ENCODE data around the gene GRM8. TPM values are rescaled to one million over a fixed set of nuclear protein-coding genes. Genes with fewer than 3 reads are reported as not detected.

GRM8 gene
- total RNA-seq, 6 experiments from 2014 or later = not detected

- TF ChIP-seq CTCF (IDR thresholded peaks at IDR 0.05) = no peak
- Mint-ChIP-seq H3K9me3 (peaks cover 4% of the 10 kb centered on the region), H3K4me3 (no peak overlapping the region), H3K27ac (no peak overlapping the region), H3K4me1 (ENCODE audit: low read depth) (no peaks in the 10 kb centered on the region), H3K36me3 (ENCODE audit: low read depth) (no peaks in the 10 kb centered on the region), H3K27me3 (ENCODE audit: insufficient read depth) (no peaks in the 10 kb centered on the region; the same call in 1 of the 2 replicates)
- no peak for DNase-seq
Measured at GRCh38 chr7:126720232-126720631, 532.5 kb downstream of the GRM8 start.

- Mint-ChIP-seq H3K4me3 (no peak overlapping the region), H3K9me3 (peaks cover 4% of the 10 kb centered on the region), H3K4me1 (ENCODE audit: low read depth) (no peaks in the 10 kb centered on the region), H3K27ac (no peak overlapping the region), H3K27me3 (ENCODE audit: insufficient read depth) (no peaks in the 10 kb centered on the region; the same call in 1 of the 2 replicates), H3K36me3 (ENCODE audit: low read depth) (no peaks in the 10 kb centered on the region)
- no peak for DNase-seq
- no peak for TF ChIP-seq CTCF (IDR thresholded peaks at IDR 0.05)
Measured at GRCh38 chr7:126718419-126718818, 534.3 kb downstream of the GRM8 start.

GRCh38 chr7:126716321-126716720 is 536.4 kb downstream of the GRM8 start:
- Mint-ChIP-seq H3K4me1 (ENCODE audit: low read depth) (no peaks in the 10 kb centered on the region), H3K27ac (no peak overlapping the region), H3K4me3 (no peak overlapping the region), H3K27me3 (ENCODE audit: insufficient read depth) (no peaks in the 10 kb centered on the region; the same call in 1 of the 2 replicates), H3K36me3 (ENCODE audit: low read depth) (no peaks in the 10 kb centered on the region), H3K9me3 (peaks cover 9% of the 10 kb centered on the region)
- no peak for TF ChIP-seq CTCF (IDR thresholded peaks at IDR 0.05)
- DNase-seq = no peak

- Mint-ChIP-seq H3K27me3 (ENCODE audit: insufficient read depth) (no peaks in the 10 kb centered on the region; the same call in 1 of the 2 replicates), H3K4me1 (ENCODE audit: low read depth) (no peaks in the 10 kb centered on the region), H3K36me3 (ENCODE audit: low read depth) (no peaks in the 10 kb centered on the region), H3K27ac (no peak overlapping the region), H3K4me3 (no peak overlapping the region), H3K9me3 (peaks cover 9% of the 10 kb centered on the region)
- no peak for TF ChIP-seq CTCF (IDR thresholded peaks at IDR 0.05)
- no peak for DNase-seq
Measured at GRCh38 chr7:126715076-126715475, 537.7 kb downstream of the GRM8 start.

- H3K4me3 Mint-ChIP-seq = peak overlapping the region; percentile 5; the same call in 1 of the 2 replicates
- H3K27me3 Mint-ChIP-seq (ENCODE audit: insufficient read depth) = no peaks in the 10 kb centered on the region; the same call in none of the 2 replicates
- TF ChIP-seq CTCF (IDR thresholded peaks at IDR 0.05) = no peak
- peak overlapping the region; percentile 8; the same call in 1 of the 2 replicates for H3K27ac Mint-ChIP-seq
- H3K36me3 Mint-ChIP-seq (ENCODE audit: low read depth) = no peaks in the 10 kb centered on the region
- H3K9me3 Mint-ChIP-seq = no peaks in the 10 kb centered on the region
- DNase-seq = no peak
- H3K4me1 Mint-ChIP-seq (ENCODE audit: low read depth) = peaks cover 29% of the 10 kb centered on the region
Measured at GRCh38 chr7:126702242-126703016, 550.3 kb downstream of the GRM8 start.
